Right lobe of liver (tissue), 4 donors: ENCODE data around the gene ULBP1.
"Not testable (repeated sequence)": the region's sequence is repeated elsewhere in the genome, so short reads cannot be mapped to it uniquely, and the experiment has no call there.

Experiments
- POLR2A ChIP-seq: fragments of 450-650 bp; IDR thresholded peaks from one replicate; pipeline ENCODE4 v1.6.1; 2017; ENCODE audit warnings: antibody characterized with exemption, mild to moderate bottlenecking
- TF ChIP-seq, protein P1 (sequence below), 4 donors: fragments of 200-600 bp in 3 of 4; fragments of 450-650 bp in 1 of 4; IDR thresholded peaks; one replicate each; pipeline versions ENCODE4 v1.5.1 to v1.8.0; 2016 to 2022; ENCODE audit warnings: antibody characterized with exemption in 4 of 4, mild to moderate bottlenecking in 2 of 4
- donor health status: DM: no; HTN: no; CAD: no.
- donor health status: DM: no; HTN: no; CAD: no.
- donor health status: DM: no; HTN: yes; CAD: no.

DNA sequence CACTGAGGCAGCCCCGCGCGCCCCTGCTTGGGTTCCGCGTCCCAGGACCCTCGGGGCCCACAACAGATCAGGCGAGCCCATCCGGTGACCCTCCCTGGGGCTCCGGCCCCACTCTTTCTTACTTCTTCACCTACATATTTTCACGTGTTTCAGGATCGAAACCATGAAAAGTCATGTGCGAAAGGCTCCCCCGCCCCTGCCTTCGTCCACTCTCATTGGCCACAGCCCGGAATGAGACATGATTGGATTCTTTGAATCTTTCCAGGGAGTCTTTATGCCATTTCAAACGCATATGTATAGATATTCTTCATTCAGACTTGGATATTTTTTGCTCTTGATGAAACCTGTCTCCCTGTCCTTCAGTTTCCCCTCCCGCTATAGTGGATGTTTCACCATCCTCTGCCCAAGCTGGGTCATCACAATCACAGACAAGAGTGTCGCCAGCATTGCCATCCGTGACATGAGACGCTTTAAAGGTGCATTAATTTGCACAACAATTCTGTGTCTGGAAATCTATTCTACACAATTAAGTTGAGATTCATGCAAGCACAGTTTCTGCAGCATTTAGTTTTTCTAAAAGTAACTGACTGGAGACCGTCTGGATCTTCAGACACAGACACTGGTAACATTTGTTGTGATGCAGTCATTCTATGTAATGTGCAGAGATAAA lies 8.6 kb upstream of the ULBP1 start:
- TF ChIP-seq, protein P1, sequence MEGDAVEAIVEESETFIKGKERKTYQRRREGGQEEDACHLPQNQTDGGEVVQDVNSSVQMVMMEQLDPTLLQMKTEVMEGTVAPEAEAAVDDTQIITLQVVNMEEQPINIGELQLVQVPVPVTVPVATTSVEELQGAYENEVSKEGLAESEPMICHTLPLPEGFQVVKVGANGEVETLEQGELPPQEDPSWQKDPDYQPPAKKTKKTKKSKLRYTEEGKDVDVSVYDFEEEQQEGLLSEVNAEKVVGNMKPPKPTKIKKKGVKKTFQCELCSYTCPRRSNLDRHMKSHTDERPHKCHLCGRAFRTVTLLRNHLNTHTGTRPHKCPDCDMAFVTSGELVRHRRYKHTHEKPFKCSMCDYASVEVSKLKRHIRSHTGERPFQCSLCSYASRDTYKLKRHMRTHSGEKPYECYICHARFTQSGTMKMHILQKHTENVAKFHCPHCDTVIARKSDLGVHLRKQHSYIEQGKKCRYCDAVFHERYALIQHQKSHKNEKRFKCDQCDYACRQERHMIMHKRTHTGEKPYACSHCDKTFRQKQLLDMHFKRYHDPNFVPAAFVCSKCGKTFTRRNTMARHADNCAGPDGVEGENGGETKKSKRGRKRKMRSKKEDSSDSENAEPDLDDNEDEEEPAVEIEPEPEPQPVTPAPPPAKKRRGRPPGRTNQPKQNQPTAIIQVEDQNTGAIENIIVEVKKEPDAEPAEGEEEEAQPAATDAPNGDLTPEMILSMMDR (IDR thresholded peaks at IDR 0.05), result not testable (repeated sequence)
- not testable (repeated sequence) for TF ChIP-seq POLR2A
